Upper lobe of left lung (tissue), 4 donors: ENCODE measurements around the gene PSME3.

Source experiments
- EP300 ChIP-seq, 4 donors: sonication (generic); formaldehyde crosslinking; IDR thresholded peaks; one replicate each; pipeline ENCODE4 v1.5.1; 2017; ENCODE audit warnings: antibody characterized with exemption in 4 of 4, control low read depth in 2 of 4
- POLR2A ChIP-seq, 4 donors: fragments of 450-650 bp; IDR thresholded peaks; one replicate each; pipeline ENCODE4 v1.5.1; 2016 to 2017; ENCODE audit warnings: antibody characterized with exemption in 4 of 4, mild to moderate bottlenecking in 2 of 4
- POLR2AphosphoS5 ChIP-seq, 2 donors: sonication (generic); formaldehyde crosslinking; IDR thresholded peaks; one replicate each; pipeline ENCODE4 v1.5.1; 2017; ENCODE audit warnings: antibody characterized with exemption in 2 of 2
- TF ChIP-seq, protein P1 (sequence below), 6 experiments: fragments of 450-650 bp in 4 of 6; fragments of 200-600 bp in 2 of 6; sonication (generic) in 2 of 6; IDR thresholded peaks; one replicate each; pipeline ENCODE4 v1.5.1; 2016 to 2019; ENCODE audit warnings: antibody characterized with exemption in 6 of 6

GRCh38 chr17:42835732-42836131, 2.5 kb downstream of the PSME3 start:
- no peak for TF ChIP-seq EP300 (IDR thresholded peaks at IDR 0.05)
- TF ChIP-seq, protein P1, sequence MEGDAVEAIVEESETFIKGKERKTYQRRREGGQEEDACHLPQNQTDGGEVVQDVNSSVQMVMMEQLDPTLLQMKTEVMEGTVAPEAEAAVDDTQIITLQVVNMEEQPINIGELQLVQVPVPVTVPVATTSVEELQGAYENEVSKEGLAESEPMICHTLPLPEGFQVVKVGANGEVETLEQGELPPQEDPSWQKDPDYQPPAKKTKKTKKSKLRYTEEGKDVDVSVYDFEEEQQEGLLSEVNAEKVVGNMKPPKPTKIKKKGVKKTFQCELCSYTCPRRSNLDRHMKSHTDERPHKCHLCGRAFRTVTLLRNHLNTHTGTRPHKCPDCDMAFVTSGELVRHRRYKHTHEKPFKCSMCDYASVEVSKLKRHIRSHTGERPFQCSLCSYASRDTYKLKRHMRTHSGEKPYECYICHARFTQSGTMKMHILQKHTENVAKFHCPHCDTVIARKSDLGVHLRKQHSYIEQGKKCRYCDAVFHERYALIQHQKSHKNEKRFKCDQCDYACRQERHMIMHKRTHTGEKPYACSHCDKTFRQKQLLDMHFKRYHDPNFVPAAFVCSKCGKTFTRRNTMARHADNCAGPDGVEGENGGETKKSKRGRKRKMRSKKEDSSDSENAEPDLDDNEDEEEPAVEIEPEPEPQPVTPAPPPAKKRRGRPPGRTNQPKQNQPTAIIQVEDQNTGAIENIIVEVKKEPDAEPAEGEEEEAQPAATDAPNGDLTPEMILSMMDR (IDR thresholded peaks at IDR 0.05): no peak
- TF ChIP-seq POLR2A (IDR thresholded peaks at IDR 0.05): no peak
- no peak for TF ChIP-seq POLR2AphosphoS5 (IDR thresholded peaks at IDR 0.05)
